NCI-H2029 treated with DMSO at 0.1 percent for 48 hours (cell line): ENCODE results near the gene LCOR.

Experiments used
- DNase-seq: peaks from one replicate; lab custom pipeline; 2025; lab: John Stamatoyannopoulos, UW

The LCOR gene

GRCh38 chr10:96890172-96890513 is 58.0 kb downstream of the LCOR start:
- DNase-seq = no peak

GRCh38 chr10:96890580-96890979 is 58.5 kb downstream of the LCOR start:
- DNase-seq = no peak

- no peak for DNase-seq
Observed at GRCh38 chr10:96891840-96892239, 59.7 kb downstream of the LCOR start.

GRCh38 chr10:96895662-96896424 is 63.7 kb downstream of the LCOR start:
- DNase-seq = no peak

- no peak for DNase-seq
Observed at GRCh38 chr10:96896884-96897589, 64.9 kb downstream of the LCOR start.

GRCh38 chr10:96902117-96902516 is 70.0 kb downstream of the LCOR start:
- no peak for DNase-seq

GRCh38 chr10:96902731-96903358 is 70.7 kb downstream of the LCOR start:
- peak; percentile 9 for DNase-seq

GRCh38 chr10:96904648-96905047 is 72.5 kb downstream of the LCOR start:
- DNase-seq = no peak

- DNase-seq = no peak
Observed at GRCh38 chr10:96906864-96907263, 74.8 kb downstream of the LCOR start.

- peak; percentile 34 for DNase-seq
Observed at GRCh38 chr10:96910488-96911395, 78.6 kb downstream of the LCOR start.

- DNase-seq = no peak
Observed at GRCh38 chr10:96912405-96912804, 80.3 kb downstream of the LCOR start.

GRCh38 chr10:96913906-96914305 is 81.8 kb downstream of the LCOR start:
- DNase-seq = no peak

- no peak for DNase-seq
Observed at GRCh38 chr10:96917628-96918027, 85.5 kb downstream of the LCOR start.

- no peak for DNase-seq
Observed at GRCh38 chr10:96918214-96919002, 86.3 kb downstream of the LCOR start.

GRCh38 chr10:96919785-96920430 is 87.8 kb downstream of the LCOR start:
- DNase-seq = no peak

GRCh38 chr10:96921655-96922054 is 89.6 kb downstream of the LCOR start:
- no peak for DNase-seq

- DNase-seq = no peak
Observed at GRCh38 chr10:96922978-96923948, 91.2 kb downstream of the LCOR start.

GRCh38 chr10:96924861-96925260 is 92.8 kb downstream of the LCOR start:
- no peak for DNase-seq

GRCh38 chr10:96930469-96930868 is 98.4 kb downstream of the LCOR start:
- DNase-seq = no peak

- no peak for DNase-seq
Observed at GRCh38 chr10:96935148-96935547, 103.0 kb downstream of the LCOR start.
